K562 (cell line): ENCODE measurements around the gene STK16. TPM values are rescaled to one million over a fixed set of nuclear protein-coding genes. Genes with fewer than 3 reads are reported as not detected.

Experiments
- ARHGAP35 ChIP-seq: fragments of 450-650 bp; IDR thresholded peaks from 2 replicates; pipeline ENCODE4 v1.6.1; 2018; ENCODE audit not compliant: partially characterized antibody
- ARID3B ChIP-seq: fragments of 250-450 bp; sonication (Bioruptor Pico); IDR thresholded peaks from 2 replicates; pipeline ENCODE4 v1.4.0; 2020; ENCODE audit warnings: borderline replicate concordance
- C11orf30 ChIP-seq: fragments of 450-650 bp; IDR thresholded peaks from 2 replicates; pipeline ENCODE4 v1.6.1; 2016; ENCODE audit warnings: low read depth, mild to moderate bottlenecking
- CBX5 ChIP-seq: IDR thresholded peaks from 2 replicates; pipeline ENCODE4 v1.6.1; 2014; ENCODE audit warnings: low read depth, borderline replicate concordance
- CCAR2 ChIP-seq: fragments of 200-400 bp; formaldehyde crosslinking; IDR thresholded peaks from 2 replicates; pipeline ENCODE4 v1.6.1; 2017; ENCODE audit warnings: mild to moderate bottlenecking, low read depth, low read length
- CTCF ChIP-seq, 3 experiments: IDR thresholded peaks in 2 of 3; conservative IDR thresholded peaks in 1 of 3; 2 replicates each; pipeline ENCODE4 v1.5.1; 2011 to 2012; ENCODE audit warnings: low read length in 3 of 3, mild to moderate bottlenecking in 3 of 3, control low read depth in 2 of 3, improper control_type of control experiment in 1 of 3, inconsistent platforms in 1 of 3, low read depth in 1 of 3, mixed read lengths in 1 of 3, moderate library complexity in 1 of 3; ENCODE audit not compliant: insufficient read depth in 2 of 3
- GATAD2B ChIP-seq: fragments of 450-650 bp; IDR thresholded peaks from 2 replicates; pipeline ENCODE4 v1.6.1; 2017; ENCODE audit warnings: mild to moderate bottlenecking, borderline replicate concordance
- GMEB1 ChIP-seq: fragments of 250-450 bp; sonication (Bioruptor Pico); IDR thresholded peaks from 2 replicates; pipeline ENCODE4 v1.4.0; 2020; ENCODE audit warnings: mild to moderate bottlenecking
- HDAC6 ChIP-seq: IDR thresholded peaks from 2 replicates; pipeline ENCODE4 v1.6.1; 2012; ENCODE audit warnings: low read depth, mild to moderate bottlenecking, control low read depth, inconsistent platforms, low read length, moderate library complexity
- MAX ChIP-seq: sonication (generic); formaldehyde crosslinking; IDR thresholded peaks from 2 replicates; pipeline ENCODE4 v1.9.0; 2022; ENCODE audit warnings: mild to moderate bottlenecking, missing genetic modification reagents
- MAZ ChIP-seq, 2 experiments: fragments of 450-650 bp in 1 of 2; sonication (generic) in 1 of 2; formaldehyde crosslinking; IDR thresholded peaks in 1 of 2; conservative IDR thresholded peaks in 1 of 2; 2 replicates each; pipeline versions ENCODE4 v1.4.0 to v1.5.0; 2020; ENCODE audit warnings: mild to moderate bottlenecking in 1 of 2, missing genetic modification reagents in 1 of 2
- NFE2 ChIP-seq: IDR thresholded peaks from 2 replicates; pipeline ENCODE4 v1.6.1; 2014; ENCODE audit warnings: antibody characterized with exemption, low read depth
- NFE2L1 ChIP-seq: fragments of 450-650 bp; IDR thresholded peaks from 2 replicates; pipeline ENCODE4 v1.6.1; 2016; ENCODE audit warnings: missing genetic modification characterization, low read depth, mild to moderate bottlenecking, missing compliant biosample characterization, moderate library complexity, borderline replicate concordance
- PATZ1 ChIP-seq: fragments of 250-450 bp; sonication (Bioruptor Pico); IDR thresholded peaks from 2 replicates; pipeline ENCODE4 v1.5.0; 2020; ENCODE audit warnings: mild to moderate bottlenecking, borderline replicate concordance
- POLR2A ChIP-seq: fragments of 450-650 bp; conservative IDR thresholded peaks from 2 replicates; pipeline ENCODE4 v1.6.1; 2016
- TCF7L2 ChIP-seq: fragments of 150-350 bp; IDR thresholded peaks from 2 replicates; pipeline ENCODE4 v1.6.1; 2016; ENCODE audit warnings: low read depth, mild to moderate bottlenecking, low read length, moderate library complexity
- YY1 ChIP-seq, 3 experiments: IDR thresholded peaks; 2 replicates each; pipeline ENCODE4 v1.6.1; 2011; ENCODE audit warnings: low read length in 2 of 3, mild to moderate bottlenecking in 2 of 3, moderate library complexity in 2 of 3, borderline replicate concordance in 1 of 3, control low read depth in 1 of 3, low read depth in 1 of 3; ENCODE audit not compliant: insufficient read depth in 3 of 3, insufficient replicate concordance in 2 of 3, control insufficient read depth in 1 of 3, insufficient read length in 1 of 3; ENCODE audit errors: extremely low read depth in 1 of 3
- ZBTB7A ChIP-seq: IDR thresholded peaks from 2 replicates; pipeline ENCODE4 v1.6.1; 2011; ENCODE audit warnings: low read depth, mild to moderate bottlenecking, low read length, moderate library complexity, borderline replicate concordance; ENCODE audit not compliant: control insufficient read depth
- ZNF263 ChIP-seq: sonication (generic); formaldehyde crosslinking; IDR thresholded peaks from 2 replicates; pipeline ENCODE4 v1.8.0; 2022; ENCODE audit warnings: mild to moderate bottlenecking, missing genetic modification reagents, borderline replicate concordance
- polyA plus RNA-seq, 8 experiments: library from polyadenylated mRNA; depleted of rRNA in 4 of 8; stranded (reverse) in 5 of 8; unstranded in 3 of 8; fragments of >200 nt; fragmentation: Nextera tagmentation in 2 of 8; fragmentation: Illumina TruSeq in 1 of 8; extraction: Ambion mirVana in 2 of 8; extraction: Trizol in 1 of 8; gene quantifications; 2 replicates each; pipeline versions ENCODE4 v1.2.1 to v1.2.3, GENCODE V29; 2011 to 2014; ENCODE audit warnings: inconsistent platforms in 1 of 8, missing spikeins in 1 of 8
- total RNA-seq, 7 experiments: library from RNA; depleted of rRNA in 6 of 7; stranded (reverse); fragments of >200 nt in 6 of 7; fragmentation: Illumina TruSeq in 2 of 7; extraction: Trizol in 2 of 7; gene quantifications; 2 replicates each; pipeline versions ENCODE4 v1.2.1 to v1.2.3, GENCODE V29; 2011 to 2021; ENCODE audit warnings: low replicate concordance in 1 of 7

The STK16 gene
- total and polyA plus RNA-seq, 9 of the 15 experiments (the other 6 are each of a cell fraction or from before 2014, with no cell fraction given) = 5.4 to 36.2 (median 17.8) TPM

GRCh38 chr2:219278655-219279150 is 33.4 kb downstream of the STK16 start (continued):
- TF ChIP-seq YY1 (IDR thresholded peaks at IDR 0.05; ENCODE audit: borderline replicate concordance in 1 of 3, control insufficient read depth in 1 of 3, extremely low read depth in 1 of 3, insufficient read depth in 3 of 3, insufficient read length in 1 of 3, insufficient replicate concordance in 2 of 3, low read depth in 1 of 3, low read length in 2 of 3) (no peak), ARID3B (no peak), POLR2A (peak; percentile 62), CCAR2 (no peak), C11orf30 (peak; percentile 58; the same call in 1 of the 2 replicates), CBX5 (no peak), GATAD2B (no peak), MAX (CRISPR knock-in tag) (no peak), MAZ (CRISPR knock-in tag; conservative IDR thresholded peaks at IDR 0.05 in 1 of 2, IDR thresholded peaks at IDR 0.05 in 1 of 2) (no peak), CTCF (IDR thresholded peaks at IDR 0.05 in 2 of 3, conservative IDR thresholded peaks at IDR 0.05 in 1 of 3; ENCODE audit: insufficient read depth in 2 of 3, low read depth in 1 of 3, low read length in 3 of 3) (no peak; a peak in 1 of 6 replicates), NFE2 (peak; percentile 37; the same call in 1 of the 2 replicates), GMEB1 (CRISPR knock-in tag) (no peak), ARHGAP35 (no peak), PATZ1 (CRISPR knock-in tag) (no peak), TCF7L2 (no peak), NFE2L1 (tag) (no peak), ZNF263 (CRISPR knock-in tag) (no peak), HDAC6 (no peak), ZBTB7A (no peak)
